GM21825 (cell line): ENCODE measurements around the gene TNC.
A peak's percentile ranks its signal among the peaks of the same experiment; 100 is the strongest.

Experiments used
- ATAC-seq: cut with Tn5 transposase; IDR thresholded peaks from one replicate; pipeline ENCODE4 v1.9.1; 2021; ENCODE audit warnings: mild to moderate bottlenecking, moderate library complexity; ENCODE audit not compliant: unreplicated experiment

TNC gene

DNA sequence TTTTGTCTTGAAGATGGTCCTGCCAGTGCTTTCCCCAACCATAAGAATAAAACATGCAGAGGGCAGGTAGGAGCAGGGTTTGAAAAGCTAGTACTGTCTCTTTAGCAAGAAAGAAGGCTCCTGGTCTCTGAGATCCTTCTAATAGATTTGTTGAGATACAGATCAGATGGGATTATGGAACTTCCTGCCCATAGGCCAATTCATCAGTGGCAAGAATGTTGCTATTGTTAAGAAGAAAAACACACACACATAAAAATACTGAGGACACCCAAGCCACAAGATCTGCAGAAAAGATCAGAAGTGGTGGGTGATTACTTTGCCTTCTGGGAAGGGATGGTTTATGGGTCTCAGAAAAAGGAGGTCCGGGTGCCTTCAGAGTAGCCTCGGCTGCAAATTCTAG, 59.8 kb downstream of the TNC start:
- ATAC-seq = no peak

DNA sequence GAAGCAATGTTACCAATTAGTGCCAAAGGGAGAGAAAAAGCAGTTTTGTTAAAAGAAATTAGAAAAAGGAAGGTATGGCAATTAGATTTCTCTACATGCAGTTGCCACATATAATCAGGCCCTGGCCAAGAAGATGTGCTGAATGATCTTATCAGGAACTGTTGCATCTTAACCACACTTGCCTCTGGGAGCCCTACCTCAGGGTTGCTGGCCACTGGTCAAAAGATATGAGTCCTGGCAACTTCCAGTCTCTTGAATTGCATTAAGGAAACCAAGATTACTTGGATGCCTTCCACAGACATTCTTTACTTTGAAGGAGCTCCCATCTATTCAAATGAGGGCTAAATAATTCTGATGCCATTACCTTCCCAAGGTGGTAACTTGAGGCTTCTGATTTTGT, 60.4 kb downstream of the TNC start:
- ATAC-seq = no peak

DNA sequence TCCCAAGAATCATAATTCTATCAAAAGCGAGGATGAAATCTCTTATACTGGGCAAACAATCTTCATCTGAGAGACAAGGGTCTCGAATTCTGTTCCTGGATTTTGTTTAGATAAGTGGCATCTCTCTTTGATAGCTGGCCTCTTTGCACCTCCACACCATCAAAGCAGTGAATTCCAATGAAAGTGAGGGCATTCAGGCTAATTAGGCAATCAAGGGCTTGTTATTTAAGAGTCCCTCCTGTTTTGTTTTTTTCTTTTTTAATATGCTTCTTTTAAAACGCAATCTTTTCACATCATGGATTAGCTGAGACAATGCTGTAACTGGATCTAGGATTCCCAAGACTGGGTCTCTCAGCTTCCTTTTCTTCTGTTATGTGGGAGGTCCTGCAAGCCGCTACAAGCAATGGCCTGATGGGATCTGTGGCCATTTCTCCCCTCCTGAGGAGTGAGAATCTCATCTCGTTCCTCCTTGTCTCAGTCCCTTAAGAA, 67.9 kb downstream of the TNC start:
- ATAC-seq = no peak

DNA sequence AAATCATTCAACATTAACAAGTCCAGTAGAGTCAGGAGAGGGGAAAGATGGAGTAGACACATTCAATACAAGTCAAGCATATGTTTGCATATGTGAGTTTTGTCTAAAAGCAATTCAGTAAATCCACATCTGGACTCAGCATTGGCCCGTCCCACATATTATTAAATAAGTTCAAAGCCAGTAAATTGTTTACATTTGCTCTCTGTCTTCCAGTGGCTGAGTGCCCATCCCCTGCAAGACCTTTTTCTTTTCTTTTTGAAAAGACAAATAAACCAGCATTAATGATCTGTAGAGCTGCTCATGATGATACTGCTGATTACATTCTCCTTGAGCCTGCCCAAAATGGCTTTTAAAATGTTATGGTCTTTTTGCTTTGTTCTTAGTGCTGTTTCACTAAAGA, 71.1 kb downstream of the TNC start:
- no peak for ATAC-seq

DNA sequence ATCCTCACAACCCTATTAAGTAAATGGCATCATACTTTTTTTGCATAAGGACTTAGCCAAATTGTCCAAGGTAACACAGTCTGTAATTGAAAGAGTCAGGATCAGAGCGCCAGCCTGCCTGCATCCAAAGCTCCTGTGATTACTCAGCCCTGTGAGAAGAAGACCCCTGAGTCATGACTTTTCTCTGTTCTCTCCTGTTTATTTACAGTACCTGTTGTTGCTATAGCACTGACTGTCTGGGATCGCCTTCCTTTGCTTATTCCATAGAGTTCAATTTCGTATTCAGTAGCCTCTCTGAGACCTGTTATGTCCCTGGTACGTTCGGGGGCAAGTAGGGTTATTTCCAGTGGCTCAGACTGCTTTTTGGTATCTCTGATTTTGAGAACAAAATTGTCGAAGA, 71.8 kb downstream of the TNC start:
- no peak for ATAC-seq

DNA sequence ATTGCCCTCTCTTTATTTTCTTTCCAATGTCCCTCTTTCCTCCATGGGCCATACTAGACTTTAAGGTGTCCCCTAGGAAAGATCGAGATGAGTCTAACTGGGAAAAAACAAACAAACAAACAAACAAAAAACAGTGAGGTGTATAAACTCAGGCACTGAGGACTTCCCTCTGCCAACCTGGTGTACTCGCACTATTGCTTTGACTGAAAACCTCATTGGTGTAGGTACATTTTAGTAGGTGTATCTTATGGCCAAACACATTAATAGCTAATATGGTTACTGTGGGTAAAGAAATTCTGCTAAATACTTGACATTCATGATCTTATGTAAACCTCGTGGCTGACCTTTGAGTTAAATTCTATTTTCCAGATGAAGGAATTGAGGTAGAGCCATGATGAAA, 74.3 kb downstream of the TNC start:
- ATAC-seq = no peak

DNA sequence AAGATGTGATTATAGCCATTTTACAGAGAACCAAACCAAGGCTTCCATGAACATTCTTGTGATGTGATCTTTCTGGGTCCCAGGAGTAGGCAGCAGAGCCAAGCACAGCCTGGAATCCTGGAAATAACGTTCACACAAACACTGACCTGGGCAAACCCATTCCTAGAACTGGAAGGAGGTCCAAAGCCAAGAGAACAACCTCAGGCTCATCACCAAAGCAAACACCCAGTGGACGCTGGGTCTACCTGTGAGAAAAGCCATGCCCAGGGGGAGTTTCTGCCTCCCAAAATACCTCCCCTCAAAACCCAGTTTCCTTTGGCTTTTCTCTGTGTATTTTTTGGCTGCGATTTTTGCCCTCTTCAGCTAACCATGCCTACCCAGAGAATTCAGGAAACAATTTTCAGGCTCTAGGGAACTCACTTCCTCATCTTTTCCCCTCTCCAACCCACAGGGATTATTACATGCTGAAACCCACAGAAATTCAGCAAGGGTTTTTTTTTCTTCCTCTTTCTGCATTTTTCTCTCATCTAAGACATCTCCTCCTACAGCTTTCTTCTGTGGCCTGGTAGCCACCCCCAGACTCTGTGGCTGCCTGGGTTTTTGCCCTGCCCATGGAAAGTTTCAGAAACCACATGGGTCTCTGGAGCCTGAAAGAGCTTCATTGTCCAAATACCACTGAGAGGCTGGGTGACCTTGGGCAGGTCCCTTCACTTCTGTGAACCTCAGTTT, 75.0 kb downstream of the TNC start:
- ATAC-seq = no peak

DNA sequence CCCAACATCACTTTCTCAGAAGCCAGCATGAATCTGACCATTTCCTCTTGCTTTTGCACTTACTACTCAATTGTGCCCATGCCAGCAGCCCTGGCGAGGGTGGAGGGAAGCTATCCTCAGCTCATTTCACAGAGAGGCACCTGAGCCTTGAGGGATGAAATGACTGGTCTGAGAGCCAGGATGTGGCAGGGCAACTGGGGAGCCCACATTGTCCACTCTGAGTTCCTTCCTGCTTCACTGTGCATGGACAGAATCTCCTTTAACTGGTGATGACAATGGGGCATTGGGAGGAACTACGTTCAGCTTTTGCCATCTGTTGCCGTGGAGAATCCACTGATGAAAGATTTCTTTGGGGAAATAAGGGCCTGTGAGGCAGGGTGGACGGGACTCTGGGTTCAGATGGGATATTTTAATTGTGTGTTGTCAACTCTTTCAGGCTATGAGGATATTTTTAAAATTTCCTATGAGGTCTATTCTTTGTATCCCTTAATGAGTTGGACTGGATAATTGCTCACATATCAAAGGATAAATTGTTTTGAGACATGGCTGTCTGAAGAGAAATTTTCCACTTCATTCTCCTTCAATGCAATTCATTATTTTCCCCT, 78.3 kb downstream of the TNC start:
- ATAC-seq = no peak

DNA sequence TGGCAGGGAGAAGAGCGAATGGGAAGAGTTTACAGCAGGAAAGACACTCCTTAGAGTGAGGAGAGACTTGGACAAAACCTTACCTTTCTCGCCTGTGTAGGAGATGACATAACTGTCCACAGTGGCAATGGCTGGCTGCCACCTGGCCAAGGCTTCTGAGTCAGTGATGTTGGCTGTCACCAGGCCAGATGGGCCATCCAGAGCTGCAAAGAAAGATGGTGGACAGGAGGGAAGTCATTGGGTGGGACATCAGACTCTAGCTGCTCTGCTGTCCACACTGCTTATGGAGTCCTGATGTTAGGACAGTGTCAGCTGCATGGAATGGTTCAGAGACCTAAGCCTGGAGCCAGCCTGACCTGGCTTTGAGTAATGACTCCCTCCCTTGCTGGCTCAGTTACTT, 79.8 kb downstream of the TNC start:
- ATAC-seq = no peak

DNA sequence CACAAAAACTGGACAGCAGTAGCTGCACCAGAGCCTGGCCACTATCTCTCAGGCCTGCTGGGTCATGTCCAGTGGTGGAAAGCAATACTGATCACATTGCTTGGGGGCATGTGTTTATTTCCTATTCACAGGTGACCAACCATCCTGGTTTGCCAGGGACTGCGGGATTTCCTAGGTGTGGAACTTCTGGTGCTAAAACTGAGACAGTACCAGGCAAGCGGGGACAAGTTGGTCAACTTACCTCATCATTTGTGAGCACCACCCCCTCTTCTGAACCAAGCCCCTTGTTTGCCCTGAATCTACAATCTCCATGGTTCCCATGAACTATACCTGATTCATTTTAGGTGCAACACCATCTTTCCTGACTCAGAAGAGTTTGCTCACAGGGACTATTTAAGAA, 81.3 kb downstream of the TNC start:
- ATAC-seq = peak; percentile 2

DNA sequence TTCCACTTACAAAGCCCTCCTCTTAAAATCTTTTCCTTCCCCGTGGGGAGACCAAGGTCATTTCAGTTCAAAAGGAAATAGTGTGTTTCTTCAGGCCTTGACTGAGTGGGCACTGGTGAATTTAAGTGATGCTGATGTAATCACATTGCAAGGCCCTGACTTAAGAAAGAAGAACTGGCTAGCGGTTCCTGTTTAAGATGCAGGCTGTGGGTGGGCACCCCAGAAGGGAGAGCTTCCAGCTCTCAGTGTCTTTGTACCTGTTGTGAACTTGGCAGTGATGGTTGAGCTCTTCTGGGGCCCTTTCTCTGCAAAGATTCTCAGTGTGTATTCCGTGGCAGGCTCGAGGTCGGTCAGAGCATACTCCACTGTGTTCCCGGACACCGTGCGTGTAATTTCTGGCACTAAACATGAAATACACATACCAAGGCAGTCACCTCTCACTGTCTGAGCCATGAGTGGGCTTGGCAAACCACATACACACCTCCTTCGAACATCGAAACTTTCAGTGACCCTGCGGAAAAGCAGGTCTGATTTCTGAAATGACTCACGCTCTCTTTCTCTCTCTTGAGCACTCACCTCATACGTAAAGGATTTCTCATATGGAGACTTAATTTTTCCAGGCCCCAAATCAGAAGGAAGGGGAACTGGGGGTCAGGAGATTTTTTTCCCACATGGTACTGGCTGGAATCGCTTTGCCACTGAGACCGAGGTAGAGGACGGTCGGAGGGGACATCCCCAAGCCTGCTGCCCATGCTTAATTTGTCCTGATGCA, 81.9 kb downstream of the TNC start:
- ATAC-seq = peak; percentile 80

DNA sequence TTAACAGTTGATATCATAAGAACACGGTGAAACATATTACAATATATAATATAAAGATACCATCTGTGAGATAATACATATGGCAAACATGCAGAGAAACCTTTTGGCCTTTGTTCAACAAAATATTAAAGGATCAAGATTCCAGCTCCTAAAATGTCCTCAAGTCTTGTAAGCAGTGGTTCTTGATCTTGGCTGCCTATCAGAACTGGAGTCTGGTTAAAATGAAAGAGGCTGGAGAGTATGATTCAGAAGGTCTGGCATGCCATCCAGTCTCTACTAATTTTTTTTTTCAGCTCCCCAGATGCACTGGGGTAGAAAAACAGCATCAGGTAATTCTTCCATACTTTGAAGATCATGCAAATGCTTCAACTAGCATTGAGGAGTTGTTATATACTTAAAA, 83.2 kb downstream of the TNC start:
- no peak for ATAC-seq

DNA sequence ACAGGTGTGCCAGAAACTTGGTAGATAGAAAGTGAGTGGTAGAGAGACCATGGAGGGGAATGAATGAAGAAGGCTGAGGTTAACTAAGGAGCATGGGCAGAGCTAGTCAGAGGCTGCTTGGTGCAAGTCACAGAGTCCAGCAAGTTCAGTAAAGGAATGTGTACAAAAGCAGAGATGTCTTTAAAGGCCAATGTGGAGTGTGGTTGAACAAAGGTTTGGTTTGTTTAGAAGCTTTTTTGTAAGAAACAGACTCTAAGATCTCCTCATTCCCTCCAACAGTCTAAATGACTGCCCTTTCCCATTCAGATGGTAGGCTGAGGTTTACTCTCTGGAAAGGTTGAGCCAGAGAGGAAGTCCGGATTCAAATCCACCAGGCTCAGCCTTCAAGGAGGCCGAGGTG, 84.2 kb downstream of the TNC start:
- ATAC-seq = no peak

DNA sequence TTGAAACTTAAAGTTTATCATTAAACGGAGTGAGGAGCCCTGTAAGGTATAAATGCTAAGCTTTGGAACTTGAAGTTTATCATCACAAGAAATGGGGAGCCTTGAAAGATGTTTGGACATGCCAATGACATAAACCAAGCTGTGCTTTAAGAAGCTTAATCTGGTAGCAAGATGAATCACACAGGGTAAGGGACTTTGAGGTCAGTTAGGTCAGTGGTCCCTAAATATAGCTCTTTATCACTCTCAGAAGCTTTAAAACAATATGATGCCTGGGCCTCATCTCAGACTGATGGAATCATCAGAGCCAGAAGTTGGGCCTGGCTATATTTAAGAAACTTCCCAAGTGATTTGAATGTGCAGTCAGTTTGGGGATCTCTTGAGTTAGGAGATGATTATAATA, 85.7 kb downstream of the TNC start:
- no peak for ATAC-seq

DNA sequence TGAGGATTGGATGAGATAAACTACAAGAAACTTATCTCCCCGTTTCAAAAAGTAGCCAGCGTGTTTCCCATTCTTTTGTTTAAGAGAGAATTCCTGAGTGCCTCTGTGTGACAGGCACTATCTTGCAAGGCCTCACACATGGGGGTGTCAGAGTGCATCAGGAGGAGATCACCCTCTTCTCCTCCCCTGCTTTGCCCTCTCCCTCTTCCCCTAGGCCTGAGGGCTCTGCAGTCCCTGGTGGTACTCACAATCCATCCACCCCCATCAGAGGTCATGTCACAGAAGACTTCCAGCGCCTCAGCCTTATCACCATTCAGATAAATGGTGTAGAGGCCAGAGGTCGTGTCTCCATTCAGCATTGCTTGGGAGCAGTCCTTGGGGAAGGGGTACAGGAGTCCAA, 88.0 kb downstream of the TNC start:
- no peak for ATAC-seq

DNA sequence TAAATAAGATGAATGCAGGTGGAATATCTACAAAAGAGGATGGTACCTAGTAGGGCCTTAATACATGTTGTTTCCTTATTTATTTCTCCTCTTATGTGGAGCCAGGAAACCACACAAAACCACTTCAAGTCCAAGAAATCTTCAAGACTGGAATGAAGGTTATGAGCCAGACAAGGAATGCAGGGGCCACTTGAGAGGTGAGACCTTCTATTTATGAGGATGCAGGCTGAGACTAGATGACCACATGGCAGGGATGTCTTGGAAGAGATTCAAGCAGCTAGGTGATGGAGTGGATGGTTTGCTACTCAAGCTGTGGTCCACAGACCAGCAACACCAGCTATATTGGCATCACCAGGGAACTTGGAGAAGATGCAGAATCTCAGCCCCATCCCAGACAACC, 92.2 kb downstream of the TNC start:
- no peak for ATAC-seq

DNA sequence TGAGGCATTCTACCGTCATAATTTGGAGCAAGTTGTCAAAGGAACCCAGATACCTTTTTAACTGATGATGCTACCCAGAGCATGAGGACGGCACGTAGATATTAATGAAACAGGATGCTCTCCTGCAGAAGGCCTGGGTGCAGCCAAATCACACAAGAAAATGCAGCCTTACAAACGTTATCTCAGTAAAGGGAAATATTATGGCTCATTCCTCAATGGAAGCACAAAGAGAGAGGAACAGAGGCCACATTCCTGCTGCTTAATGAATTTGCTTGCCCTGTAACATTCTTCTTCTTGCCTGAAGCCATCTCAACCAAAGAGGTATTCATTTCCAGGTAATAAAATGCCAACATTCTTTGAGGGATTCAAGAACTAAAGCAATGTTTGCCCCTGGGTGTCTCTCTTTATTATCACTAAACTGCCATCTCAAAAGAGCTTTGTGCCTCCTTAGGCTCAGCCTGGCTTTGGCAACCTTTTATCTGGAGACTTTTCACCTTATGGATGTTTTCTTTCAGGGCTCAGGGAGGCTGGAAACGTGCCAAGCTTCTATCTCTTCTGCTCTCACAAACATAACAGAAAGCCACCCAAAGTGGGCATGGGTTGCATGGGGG, 92.9 kb downstream of the TNC start:
- ATAC-seq = no peak

DNA sequence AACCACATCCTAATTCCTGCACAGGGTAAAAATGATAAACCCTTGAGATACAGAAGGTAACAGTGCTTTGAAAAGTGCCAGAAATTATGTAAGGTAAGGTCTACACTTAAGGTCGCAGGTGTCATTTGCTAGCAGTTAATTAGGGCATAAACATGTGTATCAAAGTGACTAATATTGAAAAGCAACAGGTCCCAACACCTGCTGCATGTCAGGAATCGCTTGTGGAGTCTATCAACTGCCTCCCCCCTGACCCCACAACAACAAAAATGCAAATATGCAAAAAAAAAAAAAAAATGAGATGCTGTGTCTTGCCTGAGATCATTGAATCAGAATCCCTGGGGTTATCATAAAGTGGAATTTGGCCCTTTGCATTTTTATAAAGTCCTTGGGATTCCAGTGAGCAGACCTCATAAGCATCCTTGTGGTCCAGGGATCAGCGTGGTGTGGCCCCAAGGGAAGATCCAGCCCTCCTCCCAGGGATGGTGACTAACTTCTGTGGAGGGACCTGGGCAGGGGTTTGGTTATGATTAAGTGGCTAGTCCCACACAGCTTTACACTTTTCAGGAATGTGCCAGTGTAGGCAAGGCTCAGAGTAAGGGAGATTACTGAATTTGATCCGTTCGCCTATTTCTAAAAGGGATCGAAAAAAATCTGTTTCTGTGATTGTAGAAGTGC, 95.1 kb downstream of the TNC start:
- no peak for ATAC-seq

DNA sequence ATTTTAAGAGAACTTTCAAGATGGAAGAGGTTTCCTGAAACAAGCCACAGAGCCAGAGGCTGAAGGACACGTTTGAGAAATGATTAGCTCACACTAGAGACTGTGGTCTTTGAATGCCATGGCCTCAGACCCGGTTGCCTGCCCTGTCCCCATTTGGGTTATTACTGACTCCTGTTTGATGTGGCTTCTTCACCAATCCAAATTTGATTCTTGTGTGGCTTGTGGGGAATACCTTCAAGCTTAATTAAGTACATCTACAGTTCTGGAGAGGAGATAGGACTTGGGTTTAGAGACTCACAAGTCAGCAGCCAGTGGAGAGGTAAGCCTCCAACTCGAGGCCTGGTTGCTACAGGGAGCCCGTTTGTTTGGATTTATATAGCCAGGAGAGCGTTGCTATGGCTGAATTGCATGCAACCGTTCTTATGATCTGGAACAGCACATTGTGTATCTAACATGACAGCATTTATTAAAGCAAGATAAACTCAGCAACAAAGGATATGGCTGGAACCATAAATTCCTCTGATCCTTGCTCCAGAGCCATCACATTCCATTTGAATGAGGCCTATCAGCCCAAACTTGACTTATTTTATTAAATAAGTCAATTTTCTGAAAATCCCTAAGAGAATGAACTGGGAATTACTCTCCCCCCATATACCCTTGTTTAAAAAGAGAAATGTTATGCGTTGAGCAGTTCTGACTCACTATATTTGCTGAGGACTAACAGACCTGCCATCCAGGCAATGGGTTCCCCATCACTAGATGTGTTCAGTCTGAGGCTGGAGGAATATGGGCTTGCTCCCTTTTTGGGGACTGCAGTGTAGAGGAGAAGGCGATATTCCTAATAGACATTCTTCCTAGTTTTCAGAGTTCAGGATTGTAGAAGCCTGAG, 99.2 kb downstream of the TNC start:
- ATAC-seq = no peak

DNA sequence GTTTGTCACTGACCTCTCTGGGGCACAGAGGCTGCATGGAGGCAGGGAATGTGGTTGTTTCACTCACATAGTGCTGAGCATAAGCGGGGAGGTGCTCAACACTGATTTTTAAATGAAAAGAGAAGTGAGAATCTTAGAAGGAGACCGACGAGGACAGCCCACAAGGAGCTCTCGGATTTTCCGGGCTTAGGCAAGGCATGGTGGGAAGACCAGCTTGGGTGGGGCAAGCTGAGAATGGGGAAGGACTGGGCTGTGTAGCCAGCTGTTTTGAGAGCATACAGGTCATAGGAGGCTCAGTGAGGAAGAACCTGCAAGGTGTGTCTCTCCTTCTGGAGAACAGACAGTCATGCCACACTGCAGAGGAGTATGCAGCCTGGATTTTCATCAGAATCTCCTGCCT, 101.6 kb downstream of the TNC start:
- ATAC-seq = no peak
